ENCODE measurements around the gene SUZ12.
"Not testable (repeated sequence)": the region's sequence is repeated elsewhere in the genome, so short reads cannot be mapped to it uniquely, and the experiment has no call there.

Gene SUZ12

GRCh38 chr17:32042266-32042665 lies 105.5 kb downstream of the SUZ12 start:
- DNase-seq (ENCODE audit: low read depth) = not testable (repeated sequence)

GRCh38 chr17:32045611-32046010 lies 108.8 kb downstream of the SUZ12 start:
- DNase-seq (ENCODE audit: low read depth) = not testable (repeated sequence)

- not testable (repeated sequence) for DNase-seq (ENCODE audit: low read depth)
These were observed 110.9 kb downstream of the SUZ12 start for GRCh38 chr17:32047663-32048062.
